Ascending aorta (tissue), 2 donors: ENCODE results near the gene ARHGAP5. TPM values are rescaled to one million over a fixed set of nuclear protein-coding genes. Genes with fewer than 3 reads are reported as not detected.

ENCODE experiments used
- DNase-seq, 2 donors: peaks; one replicate each; pipeline ENCODE4 v3.0.0-alpha.2; 2019; ENCODE audit warnings: low spot score in 2 of 2
- H3K27ac ChIP-seq, 2 donors: fragments of 200-600 bp; sonication (generic); one replicate each; pipeline ENCODE4 v1.5.1; 2016 to 2017; ENCODE audit warnings: mild to moderate bottlenecking in 1 of 2
- H3K27me3 ChIP-seq: fragments of 200-600 bp; sonication (generic); one replicate; pipeline ENCODE4 v1.5.1; 2017
- H3K36me3 ChIP-seq, 2 donors: fragments of 200-600 bp; sonication (generic); one replicate each; pipeline ENCODE4 v1.5.1; 2016
- H3K4me1 ChIP-seq, 2 donors: fragments of 200-600 bp; sonication (generic); one replicate each; pipeline ENCODE4 v1.5.1; 2016 to 2017; ENCODE audit warnings: mild to moderate bottlenecking in 1 of 2
- H3K4me3 ChIP-seq, 2 donors: fragments of 200-600 bp; sonication (generic); one replicate each; pipeline ENCODE4 v1.5.1; 2016 to 2017; ENCODE audit warnings: mild to moderate bottlenecking in 1 of 2
- H3K9me3 ChIP-seq, 2 donors: fragments of 200-600 bp; sonication (generic); one replicate each; pipeline ENCODE4 v1.5.1; 2016
- CTCF ChIP-seq, 3 experiments: fragments of 200-600 bp in 2 of 3; fragments of 450-650 bp in 1 of 3; sonication (generic) in 2 of 3; IDR thresholded peaks; one replicate each; pipeline ENCODE4 v1.5.1; 2016 to 2019; ENCODE audit warnings: antibody characterized with exemption in 3 of 3, mild to moderate bottlenecking in 1 of 3, moderate library complexity in 1 of 3
- intact Hi-C: fragments of 100-400 bp; cut with DNase I; formaldehyde crosslinking; loops from one replicate; pipeline ENCODE4 v1.15.1; 2023
- total RNA-seq: library from RNA; depleted of rRNA; stranded (reverse); fragments of >200 nt; gene quantifications from one replicate; pipeline ENCODE4 v1.1.0, GENCODE V29; 2016

Gene ARHGAP5
- total RNA-seq, 1 donor from 2014 or later = 32.6 TPM

DNA sequence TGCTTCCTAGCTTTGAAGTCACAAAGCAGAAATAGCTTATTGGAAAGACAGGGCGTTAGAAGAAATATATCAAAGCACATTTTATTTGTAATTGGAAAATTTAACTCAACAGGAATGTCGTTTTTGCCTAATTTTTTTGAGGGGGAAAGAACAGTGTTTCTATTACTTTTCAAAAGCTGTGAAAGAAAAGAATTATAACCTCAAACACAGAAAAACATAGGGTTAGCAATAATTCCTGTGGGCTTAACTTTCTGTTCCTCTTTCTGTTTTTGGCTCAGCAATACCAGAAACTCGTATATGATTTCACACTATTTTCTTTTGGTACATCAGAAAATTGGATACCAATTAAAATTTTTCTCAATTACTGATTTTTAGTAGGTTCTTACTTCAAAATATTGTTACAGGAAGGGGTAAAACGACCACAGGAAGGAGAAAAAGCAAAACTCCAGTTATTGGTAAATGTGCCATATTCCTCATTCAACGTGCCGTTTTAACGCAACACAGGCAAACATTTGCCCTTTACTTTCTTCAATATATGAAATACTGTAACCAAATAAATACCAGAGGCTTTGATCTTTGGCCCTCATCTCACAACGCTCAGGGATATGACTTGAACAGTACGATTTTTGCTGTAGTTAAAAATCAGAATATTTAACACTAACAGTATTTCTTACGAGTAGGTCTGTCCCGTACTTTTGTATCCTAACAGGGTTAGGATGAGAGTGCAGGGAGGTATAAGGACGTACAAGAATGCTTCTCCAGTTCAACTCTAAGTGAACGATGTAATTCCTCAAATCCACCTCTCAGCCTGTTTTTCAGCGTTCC lies 123.5 kb downstream of the ARHGAP5 start:
- H3K4me3 ChIP-seq = peak overlapping the region; percentile 72 to 75
- H3K27me3 ChIP-seq = no peaks in the 10 kb centered on the region
- no peak for DNase-seq
- intact Hi-C loops = loop anchor here (5.0 kb wide), 4 partner anchors 267 to 1173 kb away; partner anchors contain the start of genes AP4S1, HECTD1, NUBPL and STRN3
- H3K4me1 ChIP-seq = no peaks in the 10 kb centered on the region
- H3K27ac ChIP-seq = peak overlapping the region; percentile 69 to 75
- TF ChIP-seq CTCF (IDR thresholded peaks at IDR 0.05) = no peak
- no peaks in the 10 kb centered on the region for H3K36me3 ChIP-seq
- H3K9me3 ChIP-seq = no peaks in the 10 kb centered on the region

- Histone ChIP-seq H3K27me3 (no peaks in the 10 kb centered on the region), H3K4me1 (no peaks in the 10 kb centered on the region), H3K27ac (peak overlapping the region; percentile 69 to 75), H3K4me3 (peak overlapping the region; percentile 72 to 75), H3K36me3 (no peaks in the 10 kb centered on the region), H3K9me3 (no peaks in the 10 kb centered on the region)
- DNase-seq = peak; percentile 11 to 88
- intact Hi-C loops = loop anchor here (5.0 kb wide), 4 partner anchors 266 to 1174 kb away; partner anchors contain the start of genes AP4S1, HECTD1, NUBPL and STRN3
- no peak for TF ChIP-seq CTCF (IDR thresholded peaks at IDR 0.05)
Measured at GRCh38 chr14:32201193-32201815, 124.2 kb downstream of the ARHGAP5 start.

DNA sequence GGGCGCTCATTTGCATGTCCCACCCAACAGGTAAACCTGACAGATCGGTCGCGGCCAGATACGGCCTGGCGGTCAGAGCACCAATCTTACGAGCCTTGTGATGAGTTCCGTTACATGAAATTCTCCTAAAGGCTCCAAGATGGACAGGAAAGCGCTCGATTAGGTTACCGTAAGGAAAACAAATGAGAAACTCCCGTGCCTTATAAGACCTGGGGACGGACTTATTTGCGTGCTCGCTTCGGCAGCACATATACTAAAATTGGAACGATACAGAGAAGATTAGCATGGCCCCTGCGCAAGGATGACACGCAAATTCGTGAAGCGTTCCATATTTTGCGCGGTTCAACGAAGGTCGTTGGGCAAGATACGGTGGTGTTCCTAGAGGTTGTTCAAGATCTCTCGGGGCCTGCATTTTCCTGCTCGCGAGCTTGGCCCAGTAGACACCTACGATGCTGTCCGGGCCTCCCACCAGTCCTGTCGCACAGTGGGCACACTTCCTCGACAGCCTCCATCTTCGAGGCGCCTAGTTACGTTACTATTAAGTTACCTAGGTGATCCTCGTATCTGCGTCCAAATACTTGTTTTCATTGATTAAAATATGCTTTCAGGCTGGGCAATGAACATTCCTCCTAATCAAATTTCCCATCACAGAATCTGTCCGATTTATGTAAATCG lies 124.8 kb downstream of the ARHGAP5 start, which contains the start of gene RNU6-7:
TSS of gene RNU6-7 (plus strand) at position 230 of the 675 bp plus-strand sequence.
- peak in 1 of 2 donors; percentile 67 for DNase-seq
- Histone ChIP-seq H3K9me3 (no peaks in the 10 kb centered on the region), H3K27ac (peak within 1 kb of the TSS; percentile 69 to 75), H3K4me1 (no peaks in the 10 kb centered on the region), H3K27me3 (no peaks in the 10 kb centered on the region), H3K4me3 (peak within 1 kb of the TSS; percentile 72 to 75), H3K36me3 (no peaks in the 10 kb centered on the region)
- intact Hi-C loops = loop anchor here (1.0 to 5.0 kb wide), 7 partner anchors 51 to 1175 kb away; partner anchors contain the start of genes AP4S1, HECTD1, NUBPL and STRN3
- TF ChIP-seq CTCF (IDR thresholded peaks at IDR 0.05) = no peak

GRCh38 chr14:32202491-32202997 lies 125.4 kb downstream of the ARHGAP5 start:
- H3K27ac ChIP-seq = peak overlapping the region; percentile 69 to 75
- H3K9me3 ChIP-seq = no peaks in the 10 kb centered on the region
- no peak for DNase-seq
- no peak for TF ChIP-seq CTCF (IDR thresholded peaks at IDR 0.05)
- intact Hi-C loops = loop anchor here (1.0 to 5.0 kb wide), 7 partner anchors 50 to 1175 kb away; partner anchors contain the start of genes AP4S1, HECTD1, NUBPL and STRN3
- no peaks in the 10 kb centered on the region for H3K4me1 ChIP-seq
- H3K4me3 ChIP-seq = peak overlapping the region; percentile 72 to 75
- H3K36me3 ChIP-seq = no peaks in the 10 kb centered on the region
- no peaks in the 10 kb centered on the region for H3K27me3 ChIP-seq
